ENCODE measurements around the gene EDIL3. TPM values are rescaled to one million over a fixed set of nuclear protein-coding genes. Genes with fewer than 3 reads are reported as not detected.

The EDIL3 gene
- total RNA-seq, 4 donors from 2014 or later: 15.1 to 60.0 (median 28.4) TPM

- intact Hi-C loops (cut with DNase I; ENCODE audit: low total_unique reads): no loop called here
- Histone ChIP-seq H3K4me1 (no peaks in the 10 kb centered on the region), H3K27ac (no peak overlapping the region), H3K9me3 (no peaks in the 10 kb centered on the region), H3K27me3 (no peaks in the 10 kb centered on the region), H3K4me3 (no peak overlapping the region), H3K36me3 (no peaks in the 10 kb centered on the region)
- TF ChIP-seq, protein P1, sequence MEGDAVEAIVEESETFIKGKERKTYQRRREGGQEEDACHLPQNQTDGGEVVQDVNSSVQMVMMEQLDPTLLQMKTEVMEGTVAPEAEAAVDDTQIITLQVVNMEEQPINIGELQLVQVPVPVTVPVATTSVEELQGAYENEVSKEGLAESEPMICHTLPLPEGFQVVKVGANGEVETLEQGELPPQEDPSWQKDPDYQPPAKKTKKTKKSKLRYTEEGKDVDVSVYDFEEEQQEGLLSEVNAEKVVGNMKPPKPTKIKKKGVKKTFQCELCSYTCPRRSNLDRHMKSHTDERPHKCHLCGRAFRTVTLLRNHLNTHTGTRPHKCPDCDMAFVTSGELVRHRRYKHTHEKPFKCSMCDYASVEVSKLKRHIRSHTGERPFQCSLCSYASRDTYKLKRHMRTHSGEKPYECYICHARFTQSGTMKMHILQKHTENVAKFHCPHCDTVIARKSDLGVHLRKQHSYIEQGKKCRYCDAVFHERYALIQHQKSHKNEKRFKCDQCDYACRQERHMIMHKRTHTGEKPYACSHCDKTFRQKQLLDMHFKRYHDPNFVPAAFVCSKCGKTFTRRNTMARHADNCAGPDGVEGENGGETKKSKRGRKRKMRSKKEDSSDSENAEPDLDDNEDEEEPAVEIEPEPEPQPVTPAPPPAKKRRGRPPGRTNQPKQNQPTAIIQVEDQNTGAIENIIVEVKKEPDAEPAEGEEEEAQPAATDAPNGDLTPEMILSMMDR (IDR thresholded peaks at IDR 0.05): no peak
- no peak for TF ChIP-seq POLR2A (IDR thresholded peaks at IDR 0.05)
- DNase-seq: no peak
Observed at GRCh38 chr5:84191281-84191680, 193.4 kb downstream of the EDIL3 start.

- H3K27ac ChIP-seq: no peak overlapping the region
- TF ChIP-seq, protein P1 (IDR thresholded peaks at IDR 0.05): no peak
- no peak for TF ChIP-seq POLR2A (IDR thresholded peaks at IDR 0.05)
- H3K27me3 ChIP-seq: no peaks in the 10 kb centered on the region
- no peak for DNase-seq
- H3K4me3 ChIP-seq: no peak overlapping the region
- H3K36me3 ChIP-seq: no peaks in the 10 kb centered on the region
- no peaks in the 10 kb centered on the region for H3K9me3 ChIP-seq
- intact Hi-C loops (cut with DNase I; ENCODE audit: low total_unique reads): no loop called here
- no peaks in the 10 kb centered on the region for H3K4me1 ChIP-seq
Observed at GRCh38 chr5:84184857-84185256, 199.8 kb downstream of the EDIL3 start.

DNA sequence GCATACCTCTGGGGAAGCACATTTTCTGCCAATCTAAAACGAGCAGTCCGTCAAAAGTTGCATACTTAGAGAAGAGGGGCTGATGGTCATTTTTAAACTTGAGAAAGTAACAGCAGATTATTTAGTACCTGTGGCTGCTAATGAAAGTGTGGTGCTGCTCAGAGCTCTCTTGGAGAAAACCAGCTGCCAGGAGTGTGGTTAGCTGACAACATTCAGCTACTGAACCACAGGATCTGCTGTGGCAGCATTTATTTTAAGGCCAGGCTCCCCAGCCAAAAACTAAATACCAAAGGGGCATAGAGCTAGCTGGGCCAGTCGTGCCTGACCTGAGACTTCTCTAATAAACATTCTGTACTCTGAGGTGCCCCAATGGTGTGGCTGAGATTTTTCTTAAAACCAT, 203.6 kb downstream of the EDIL3 start:
- H3K27me3 ChIP-seq: no peaks in the 10 kb centered on the region
- H3K4me3 ChIP-seq: no peak overlapping the region
- intact Hi-C loops (cut with DNase I; ENCODE audit: low total_unique reads): no loop called here
- H3K4me1 ChIP-seq: no peaks in the 10 kb centered on the region
- H3K27ac ChIP-seq: no peak overlapping the region
- no peak for TF ChIP-seq POLR2A (IDR thresholded peaks at IDR 0.05)
- TF ChIP-seq, protein P1 (IDR thresholded peaks at IDR 0.05): no peak
- no peak for DNase-seq
- H3K9me3 ChIP-seq: no peaks in the 10 kb centered on the region
- H3K36me3 ChIP-seq: no peaks in the 10 kb centered on the region

GRCh38 chr5:84168841-84169240, 215.8 kb downstream of the EDIL3 start:
- intact Hi-C loops (cut with DNase I; ENCODE audit: low total_unique reads): no loop called here
- TF ChIP-seq POLR2A (IDR thresholded peaks at IDR 0.05): no peak
- TF ChIP-seq, protein P1 (IDR thresholded peaks at IDR 0.05): no peak

GRCh38 chr5:84163671-84164070, 221.0 kb downstream of the EDIL3 start:
- no peak overlapping the region for H3K4me3 ChIP-seq
- no peak for TF ChIP-seq POLR2A (IDR thresholded peaks at IDR 0.05)
- TF ChIP-seq, protein P1 (IDR thresholded peaks at IDR 0.05): no peak
- H3K36me3 ChIP-seq: no peaks in the 10 kb centered on the region
- no peak overlapping the region for H3K27ac ChIP-seq
- H3K9me3 ChIP-seq: no peaks in the 10 kb centered on the region
- H3K4me1 ChIP-seq: no peaks in the 10 kb centered on the region
- DNase-seq: no peak
- intact Hi-C loops (cut with DNase I; ENCODE audit: low total_unique reads): no loop called here
- H3K27me3 ChIP-seq: no peaks in the 10 kb centered on the region

More at GRCh38 chr5:84168841-84169240, 215.8 kb downstream of the EDIL3 start:
- Histone ChIP-seq H3K9me3 (no peaks in the 10 kb centered on the region), H3K4me1 (no peaks in the 10 kb centered on the region), H3K36me3 (no peaks in the 10 kb centered on the region), H3K27ac (no peak overlapping the region), H3K4me3 (no peak overlapping the region), H3K27me3 (no peaks in the 10 kb centered on the region)
- no peak for DNase-seq
